HK-2 (cell line): ENCODE measurements around the gene LYL1.

Experiments used
- DNase-seq: peaks from one replicate; pipeline ENCODE4 v3.0.0-alpha.2; 2018; ENCODE audit not compliant: unreplicated experiment

Gene LYL1

DNA sequence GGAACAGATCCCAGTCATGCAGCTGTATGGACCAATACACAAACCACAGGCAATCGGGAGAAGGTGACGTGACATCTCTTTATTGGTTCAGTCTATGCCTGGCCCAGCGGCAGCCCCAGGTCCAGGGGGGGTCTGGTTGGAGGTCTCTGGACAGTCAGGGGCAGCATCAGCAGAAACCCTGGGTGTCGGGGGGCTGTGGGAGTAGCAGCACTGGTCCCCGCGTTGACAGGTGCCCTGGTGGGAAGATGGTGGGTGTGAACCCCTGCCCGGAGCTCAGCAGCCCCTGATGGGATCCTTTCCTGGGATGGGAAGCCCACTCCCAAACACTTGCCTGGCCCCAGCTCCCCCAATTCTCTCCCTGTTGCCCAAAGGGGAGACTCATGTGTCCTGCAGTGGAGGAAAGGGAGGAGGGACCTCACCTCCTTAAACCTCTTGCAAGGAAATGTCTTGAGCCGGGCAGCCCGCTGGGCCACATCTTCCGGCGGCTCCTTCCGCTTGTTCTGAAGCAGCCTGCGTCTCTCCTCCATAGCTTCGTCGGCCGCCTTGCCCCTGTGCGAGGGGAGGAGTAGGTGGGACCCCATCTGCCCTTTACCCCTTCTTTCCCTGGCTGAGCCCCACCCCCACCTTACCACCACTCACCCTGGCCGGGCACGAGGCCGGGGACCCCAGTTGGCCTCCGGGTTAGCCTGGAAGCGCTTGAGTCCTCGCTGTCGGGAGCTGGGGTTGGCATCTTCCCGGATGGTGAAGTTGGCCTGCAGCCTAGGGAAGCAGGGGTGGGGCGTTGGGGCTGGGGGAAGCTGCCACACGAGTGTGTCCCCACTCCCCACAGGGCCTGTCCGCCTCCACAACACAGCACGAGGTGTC, 2.4 kb upstream of the LYL1 start:
- DNase-seq: no peak

DNA sequence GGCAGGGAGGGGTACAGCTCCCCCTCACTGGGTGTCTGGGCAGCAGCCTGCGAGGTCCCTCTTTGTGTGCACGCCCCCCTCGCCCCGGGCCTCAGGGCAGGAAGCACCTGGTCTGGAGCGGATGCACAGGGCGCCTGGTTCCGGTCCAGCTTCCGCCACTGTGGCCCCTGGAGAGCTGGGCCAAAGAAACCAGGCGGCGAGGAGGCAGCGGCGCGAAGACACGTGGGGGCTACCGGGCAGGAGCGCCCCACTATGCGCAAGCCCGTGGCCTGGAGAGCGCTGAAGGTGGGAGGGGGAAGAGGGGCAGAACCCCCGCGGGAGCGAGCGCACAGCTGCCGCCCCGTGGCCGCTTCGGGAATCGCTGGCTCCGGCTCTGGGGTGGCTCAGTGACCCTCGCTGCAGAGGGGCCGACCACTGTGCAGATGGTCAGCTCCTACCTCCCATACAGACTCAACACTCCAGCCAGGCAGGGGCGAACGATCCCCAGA, 1.7 kb upstream of the LYL1 start:
- no peak for DNase-seq

DNA sequence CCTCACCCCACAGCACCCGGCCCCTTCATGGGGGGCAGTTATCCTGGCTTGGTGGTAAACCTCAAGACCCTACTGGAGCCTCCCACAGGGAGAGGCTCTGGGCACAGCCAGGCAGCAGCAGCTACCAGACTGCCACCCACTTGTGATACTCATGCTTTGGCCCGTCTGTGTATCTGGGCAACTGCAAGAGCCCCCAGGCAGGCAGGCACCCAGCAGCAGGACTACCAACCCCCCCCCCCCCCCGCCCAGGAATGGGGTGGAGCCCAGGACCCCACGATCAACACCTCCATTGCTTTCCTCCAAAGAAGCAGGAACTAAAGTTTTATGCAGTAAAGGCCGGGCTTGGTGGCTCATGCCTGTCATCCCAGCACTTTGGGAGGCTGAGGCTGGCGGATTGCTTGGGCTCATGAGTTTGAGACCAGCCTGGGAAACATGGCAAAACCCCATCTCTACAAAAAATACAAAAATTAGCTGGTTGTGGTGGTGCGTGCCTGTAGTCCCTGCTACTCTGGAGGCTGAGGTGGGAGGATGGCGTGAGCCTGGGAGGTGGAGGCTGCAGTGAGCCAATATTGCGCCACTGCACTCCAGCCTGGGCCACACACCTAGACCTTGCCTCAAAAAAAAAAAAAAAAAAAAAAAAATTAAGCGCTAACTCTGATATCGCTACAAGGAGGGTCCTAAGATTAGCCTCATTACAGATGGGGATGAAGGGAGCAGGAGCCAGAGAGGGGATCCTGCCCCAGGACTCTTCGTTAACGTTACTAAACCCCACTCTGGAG, 1.1 kb upstream of the LYL1 start:
- no peak for DNase-seq

DNA sequence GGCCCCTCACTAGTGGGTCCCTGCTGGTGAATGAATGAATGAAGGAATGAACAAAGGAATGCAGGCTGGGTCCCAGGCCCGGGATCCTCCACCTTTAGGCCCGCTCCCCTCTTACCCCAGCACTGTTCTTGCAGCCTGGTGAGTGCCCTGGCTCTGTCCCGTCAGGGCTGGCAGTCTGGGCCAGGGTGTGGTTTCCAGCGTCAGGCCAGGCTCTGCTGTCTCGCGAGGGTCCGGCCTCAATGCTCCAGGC, 317 bp downstream of the LYL1 start:
- no peak for DNase-seq

DNA sequence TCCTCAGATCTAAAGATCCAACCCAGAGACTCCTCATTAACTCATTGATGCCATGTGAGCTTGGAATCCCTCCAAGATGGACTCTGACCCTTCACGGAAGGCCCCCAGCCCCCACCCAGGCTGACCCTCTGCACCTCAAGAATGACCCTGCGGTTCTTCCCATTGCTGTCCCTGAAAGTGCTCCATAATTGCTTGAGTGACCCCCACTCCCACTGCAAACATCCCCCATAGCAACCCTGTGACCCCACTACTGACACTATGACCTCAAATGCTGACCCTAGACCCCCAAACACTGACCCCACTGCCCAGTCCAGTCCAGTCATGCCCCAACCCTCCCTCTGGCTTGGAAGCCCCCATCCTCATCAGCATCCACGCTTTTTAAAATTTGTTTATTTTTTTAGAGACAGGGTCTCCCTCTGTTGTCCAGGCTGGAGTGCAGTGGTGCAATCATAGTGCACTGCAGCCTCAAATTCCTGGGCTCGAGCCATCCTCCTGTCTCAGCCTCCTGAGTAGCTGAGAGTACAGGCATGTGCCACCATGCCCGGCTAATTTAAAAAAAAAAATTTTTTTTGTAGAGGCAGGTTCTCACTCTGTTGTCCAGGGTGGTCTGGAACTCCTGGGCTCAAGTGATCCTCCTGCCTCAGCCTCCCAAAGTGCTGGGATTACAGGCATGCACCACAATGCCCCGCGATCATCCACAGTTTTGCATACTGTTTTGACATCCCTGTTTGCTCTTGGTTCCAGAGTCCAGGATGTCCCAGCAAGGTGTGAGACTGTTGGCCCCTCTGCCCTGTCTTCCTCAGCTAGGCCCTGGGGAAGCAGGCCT, 855 bp downstream of the LYL1 start:
- no peak for DNase-seq

DNA sequence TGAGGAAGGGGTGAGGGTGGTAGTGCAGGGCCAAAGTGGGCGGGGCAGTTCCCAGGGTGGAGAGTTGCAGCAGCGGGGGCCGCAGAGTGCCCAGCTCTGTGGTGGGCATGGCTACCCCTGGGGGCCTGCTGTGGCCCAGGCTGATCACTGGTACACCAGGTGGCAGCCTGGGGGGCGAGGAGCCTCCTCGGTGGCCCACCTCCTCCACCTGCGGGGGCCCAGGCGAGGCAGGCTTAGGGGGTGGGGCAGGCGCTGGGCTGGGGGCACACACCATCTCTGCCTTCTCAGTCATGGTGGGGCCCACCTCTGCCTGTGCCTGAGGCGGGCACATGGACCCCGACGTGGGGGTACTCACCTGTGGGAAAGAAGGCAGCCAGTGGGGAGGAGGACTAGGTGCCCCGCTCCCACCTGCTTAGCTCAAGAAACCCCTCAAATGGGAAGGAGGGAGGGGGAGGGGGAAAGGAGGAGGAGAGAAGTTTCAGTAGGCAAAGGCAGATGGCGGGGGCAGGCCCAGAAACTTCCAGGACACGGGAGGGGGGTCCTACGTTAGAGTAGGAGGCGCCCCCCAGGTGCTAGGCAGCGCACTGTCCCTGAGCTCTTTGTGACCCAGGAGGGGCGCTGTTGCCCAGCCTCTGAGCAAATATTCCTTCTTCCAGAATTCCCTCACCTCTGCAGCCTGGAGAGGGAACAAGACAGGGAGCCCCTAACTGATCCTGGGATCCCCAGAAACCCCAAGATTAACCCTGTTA, 1.6 kb downstream of the LYL1 start:
- DNase-seq: no peak

DNA sequence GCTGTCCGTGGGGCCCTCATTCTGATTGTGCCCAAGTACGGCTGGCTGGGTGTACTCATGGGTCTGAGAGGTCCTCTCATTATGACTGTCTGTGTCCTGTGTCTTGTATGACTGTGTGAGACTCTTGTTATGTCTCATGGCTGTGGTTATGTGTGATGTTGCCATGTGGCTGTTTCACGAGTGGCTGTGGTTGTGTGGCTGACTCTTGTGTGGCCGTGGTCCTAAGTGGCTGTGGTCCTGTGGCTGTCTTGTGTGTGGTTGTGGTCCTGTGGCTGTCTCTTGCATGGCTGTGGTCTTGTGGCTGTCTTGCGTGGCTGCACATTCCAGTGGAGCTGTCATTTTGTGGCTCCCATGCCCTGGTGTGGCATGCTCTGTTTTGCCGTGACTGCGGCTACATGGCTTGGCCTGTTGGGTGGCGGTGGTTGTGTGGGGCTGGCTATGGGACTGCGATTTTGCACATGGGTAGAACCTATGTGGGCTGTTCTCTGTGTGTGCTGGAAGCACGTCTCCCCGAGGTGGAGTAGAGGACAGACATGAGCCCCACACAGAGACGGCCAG, 2.5 kb downstream of the LYL1 start:
- DNase-seq: peak; percentile 31

DNA sequence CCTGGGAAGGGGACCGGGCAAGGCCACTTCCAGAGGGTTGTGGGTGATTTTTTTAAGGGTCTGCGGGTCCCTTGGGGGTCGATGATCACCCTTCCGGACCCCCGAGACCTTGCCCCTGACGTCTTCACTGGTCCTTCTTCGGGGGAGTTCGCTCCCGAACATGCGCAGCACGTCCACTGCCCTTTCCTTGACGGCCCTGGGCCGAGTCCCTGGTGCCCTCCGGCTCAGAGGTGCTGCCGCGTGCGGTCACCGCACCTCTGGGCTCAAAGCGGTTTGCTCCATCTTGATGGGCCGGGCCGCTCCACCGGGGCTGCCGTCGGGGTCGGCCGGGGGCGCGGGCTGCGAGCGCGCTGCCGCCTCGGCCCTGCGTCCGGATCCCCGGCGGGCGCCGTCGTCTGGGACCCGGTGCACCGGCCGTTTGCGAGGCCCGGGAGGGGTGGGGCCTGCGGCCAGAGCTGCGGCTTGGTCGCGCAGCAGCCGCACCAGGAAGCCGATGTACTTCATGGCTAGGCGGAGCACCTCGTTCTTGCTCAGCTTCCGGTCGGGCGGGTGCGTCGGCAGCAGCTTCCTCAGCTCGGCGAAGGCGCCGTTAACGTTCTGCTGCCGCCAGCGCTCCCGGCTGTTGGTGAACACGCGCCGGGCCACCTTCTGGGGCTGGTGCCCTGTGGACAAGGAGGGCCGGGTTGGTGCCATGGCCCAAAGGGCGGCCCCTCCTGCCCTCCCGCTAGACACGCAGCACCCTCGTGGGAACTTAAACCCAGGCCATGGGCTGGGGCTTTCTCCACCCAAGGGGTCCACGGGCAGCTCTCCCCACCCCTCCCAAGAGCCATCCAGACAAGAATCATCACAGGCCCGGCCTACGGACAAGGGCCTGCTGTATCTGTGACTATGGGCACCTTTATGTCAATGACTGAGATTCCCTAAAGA, 3.3 kb downstream of the LYL1 start:
- no peak for DNase-seq

DNA sequence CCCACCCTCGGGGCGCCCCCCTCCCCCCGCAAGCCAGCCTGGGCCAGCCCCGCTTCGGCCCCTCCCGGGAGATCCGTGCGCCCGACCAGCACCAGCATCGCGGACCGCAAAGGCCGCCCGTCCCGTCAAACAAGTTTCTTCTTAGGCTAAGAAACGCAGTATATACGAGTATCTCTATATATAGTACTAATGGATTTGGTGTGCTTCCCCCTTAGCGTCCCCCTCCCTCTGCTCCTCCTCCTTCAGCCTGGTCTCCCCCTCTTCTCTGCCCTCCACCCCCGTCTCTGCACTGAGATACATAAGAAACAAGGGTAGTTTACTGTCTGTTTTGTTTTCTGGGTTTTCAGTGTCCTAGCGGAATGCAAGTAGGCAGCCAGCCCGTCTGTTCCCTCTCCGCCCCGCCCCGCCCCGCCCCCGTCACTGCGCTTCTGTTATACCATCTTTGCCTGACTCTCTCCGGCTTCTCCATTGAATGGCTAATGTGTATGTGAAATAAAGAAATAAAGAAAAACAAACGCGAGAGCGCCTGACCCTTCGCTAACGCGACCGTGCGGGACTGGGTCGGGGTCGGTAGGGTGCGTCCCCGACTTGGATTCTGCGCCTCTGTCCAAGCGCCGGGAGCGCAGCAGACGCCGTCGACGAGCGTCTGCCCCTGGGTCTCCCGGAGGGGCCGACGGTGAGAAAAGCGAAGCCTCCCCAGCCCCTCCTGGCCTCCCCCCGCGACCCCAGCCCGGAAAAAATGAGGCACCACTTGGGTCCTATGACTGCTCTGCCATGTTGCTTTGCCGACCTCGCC, 4.2 kb downstream of the LYL1 start:
- DNase-seq: no peak

DNA sequence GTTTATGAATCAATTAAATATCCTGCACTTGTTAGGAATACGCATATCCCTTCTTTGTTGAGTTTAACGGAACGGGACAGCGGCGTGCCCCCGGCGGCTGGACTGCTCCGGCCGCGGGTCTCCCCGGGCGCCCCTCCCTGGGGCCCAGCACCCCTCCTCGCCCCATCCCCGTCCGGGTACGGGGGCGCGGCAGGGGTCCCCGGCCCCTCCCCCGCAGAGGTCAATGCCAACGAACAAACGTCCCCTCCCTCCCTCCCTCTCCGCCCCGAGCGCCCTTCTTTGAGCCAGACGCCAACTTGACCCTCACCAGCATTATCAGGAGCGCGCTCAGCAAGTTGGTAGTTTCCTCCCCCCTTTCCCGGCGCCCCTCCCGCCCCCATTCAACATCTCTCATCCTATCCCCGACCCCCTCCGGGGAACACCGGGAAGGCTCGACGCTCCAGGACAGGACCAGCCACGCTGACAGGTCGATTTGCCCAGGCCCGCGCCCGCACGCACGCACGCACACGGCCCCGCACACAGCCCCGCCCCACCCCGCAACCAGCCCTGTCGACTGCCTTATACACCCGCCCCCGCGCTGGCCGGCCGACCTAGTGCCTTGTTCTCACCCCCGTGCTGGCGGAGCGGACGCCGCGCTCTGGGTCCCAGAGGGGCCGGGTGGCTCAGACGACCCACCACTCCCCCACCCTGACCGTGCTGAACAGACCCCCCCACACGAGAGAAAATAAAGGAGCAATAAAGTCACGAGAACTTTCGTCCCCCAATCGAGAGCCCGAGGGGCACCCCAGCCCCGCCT, 5.0 kb downstream of the LYL1 start:
- DNase-seq: no peak

DNA sequence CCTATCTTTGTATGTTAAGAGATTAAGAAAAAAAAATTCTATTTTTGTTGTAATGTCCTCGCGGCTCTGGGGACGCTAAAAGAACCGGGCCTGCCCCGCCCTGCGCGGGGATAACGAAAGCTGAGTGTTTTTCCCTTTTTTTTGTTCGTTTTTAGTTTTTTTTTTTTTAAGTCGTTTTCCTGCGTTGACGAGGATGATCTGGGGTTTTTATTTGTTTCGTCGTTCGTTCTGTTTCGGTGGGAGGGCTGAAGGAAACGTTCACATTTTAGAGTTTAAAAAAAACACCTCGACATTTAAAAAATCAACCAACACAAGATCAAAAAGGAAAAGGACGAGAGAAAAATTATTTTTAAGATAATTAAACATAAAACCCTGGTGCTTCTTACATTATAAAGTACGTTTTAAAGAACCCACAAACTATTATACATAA, 5.6 kb downstream of the LYL1 start:
- no peak for DNase-seq

DNA sequence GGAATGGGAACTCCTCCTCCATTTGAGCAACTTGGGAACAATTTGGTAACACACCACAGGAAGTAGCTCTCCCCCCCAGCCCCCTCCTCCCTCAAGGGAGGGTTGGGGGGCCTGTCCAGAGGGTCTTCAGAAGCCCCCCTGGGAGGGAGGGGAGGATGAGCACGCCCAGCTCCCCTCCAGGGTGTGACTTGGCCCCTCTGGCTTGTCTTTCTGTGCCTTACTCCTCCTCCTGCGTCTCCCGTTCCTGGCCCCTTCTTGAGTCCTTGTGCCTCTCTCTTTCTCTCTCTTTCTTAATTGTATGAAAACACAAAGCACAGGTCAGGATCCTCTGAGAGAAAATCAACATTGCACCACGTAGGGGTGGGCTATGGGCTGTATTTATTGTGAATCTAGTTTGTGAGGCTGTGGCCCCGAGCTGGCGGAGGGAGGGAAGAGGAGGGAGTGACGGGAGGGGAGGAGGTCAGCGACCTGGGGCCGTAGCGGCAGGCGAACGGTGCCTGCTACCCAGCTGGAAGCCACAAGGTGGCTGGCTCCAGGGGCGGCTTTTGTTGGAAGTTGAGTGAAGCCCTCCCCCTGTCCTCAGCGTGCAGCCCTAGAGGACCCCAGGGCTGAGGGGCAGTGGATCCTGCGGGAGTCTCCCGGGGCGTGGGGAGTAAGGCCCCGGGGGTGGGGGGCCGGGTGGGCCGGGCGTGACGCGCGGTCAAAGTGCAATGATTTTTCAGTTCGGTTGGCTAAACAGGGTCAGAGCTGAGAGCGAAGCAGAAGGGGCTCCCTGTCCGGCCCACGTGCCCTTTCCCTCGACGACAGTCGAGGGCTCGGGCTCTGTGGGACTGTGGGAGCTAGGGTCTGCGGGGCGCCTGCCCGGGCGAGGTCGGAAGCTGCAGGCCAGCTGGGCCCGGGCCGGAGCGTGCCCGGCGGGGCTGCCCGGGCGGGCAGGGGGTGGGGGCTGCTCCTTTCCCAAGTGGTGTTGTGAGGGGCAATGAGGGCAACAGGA, 6.4 kb downstream of the LYL1 start:
- no peak for DNase-seq

DNA sequence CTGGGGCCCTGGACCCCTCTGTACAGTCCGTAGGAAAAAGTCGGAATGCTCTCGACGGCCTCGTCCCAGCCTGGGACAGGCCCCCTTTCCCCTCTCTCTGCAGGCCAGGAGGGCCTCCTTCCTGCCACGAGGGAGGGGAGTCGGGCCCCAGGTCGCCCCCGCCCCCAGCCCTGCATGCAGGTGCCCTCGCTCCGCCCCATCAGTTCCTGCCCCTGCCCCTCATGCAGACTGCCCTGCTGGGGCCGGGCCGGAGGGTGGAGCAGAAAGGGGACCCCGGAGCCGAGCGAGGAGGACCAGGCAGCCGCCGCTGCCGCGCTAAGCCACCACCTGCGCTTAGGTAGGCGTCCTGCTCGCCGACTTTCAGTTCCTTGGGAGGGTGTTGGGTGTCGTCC, 7.3 kb downstream of the LYL1 start:
- no peak for DNase-seq

DNA sequence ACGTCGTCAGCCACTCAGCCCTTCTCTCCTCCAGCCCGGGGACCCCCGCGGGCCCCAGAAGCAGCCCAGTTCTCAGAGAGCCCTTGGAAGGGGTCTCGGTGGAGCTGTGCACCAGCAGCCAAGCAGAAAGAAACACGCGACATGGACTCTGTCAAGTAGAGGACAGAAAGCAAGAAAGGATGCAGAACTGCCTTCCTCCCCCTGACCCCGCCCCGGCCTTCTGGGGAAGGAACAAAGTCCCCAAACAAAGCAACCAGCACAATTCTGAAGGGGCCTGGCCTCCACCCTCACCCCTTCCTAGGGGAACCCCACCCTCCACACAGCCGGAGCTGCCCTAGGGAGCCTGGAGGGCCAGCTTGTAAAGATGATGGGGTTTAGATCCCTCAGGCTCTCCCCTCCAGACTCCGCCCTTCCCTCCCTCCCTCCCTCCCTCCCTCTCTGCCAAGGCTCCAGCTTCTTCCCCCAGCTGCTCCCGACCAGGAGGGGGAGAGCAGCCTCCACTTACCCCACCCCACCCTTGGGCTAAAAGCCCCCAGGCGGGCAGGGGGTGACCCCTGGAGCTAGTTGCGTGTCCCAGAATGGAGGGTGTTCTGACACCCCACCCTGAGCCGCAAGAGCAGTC, 7.8 kb downstream of the LYL1 start:
- DNase-seq: no peak

DNA sequence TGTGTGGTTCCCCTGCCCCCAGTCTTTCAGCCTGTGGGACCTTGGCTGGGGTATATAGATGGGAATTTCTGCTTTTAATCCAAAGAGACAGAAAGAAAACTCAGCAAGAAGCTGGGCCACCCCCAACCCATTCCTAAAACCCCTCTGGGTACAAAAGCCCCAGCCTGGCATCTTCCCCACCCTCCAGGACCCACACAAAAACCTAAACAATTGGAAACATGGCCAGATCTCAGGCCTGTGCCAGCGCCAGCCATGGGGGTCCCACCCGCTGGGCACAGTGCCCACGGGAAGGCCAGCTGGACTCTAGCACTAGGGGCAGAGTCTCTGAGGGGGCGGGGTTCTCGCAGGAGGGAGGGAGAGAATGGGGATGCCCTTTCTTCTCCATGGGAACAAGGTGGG, 8.6 kb downstream of the LYL1 start:
- DNase-seq: no peak

DNA sequence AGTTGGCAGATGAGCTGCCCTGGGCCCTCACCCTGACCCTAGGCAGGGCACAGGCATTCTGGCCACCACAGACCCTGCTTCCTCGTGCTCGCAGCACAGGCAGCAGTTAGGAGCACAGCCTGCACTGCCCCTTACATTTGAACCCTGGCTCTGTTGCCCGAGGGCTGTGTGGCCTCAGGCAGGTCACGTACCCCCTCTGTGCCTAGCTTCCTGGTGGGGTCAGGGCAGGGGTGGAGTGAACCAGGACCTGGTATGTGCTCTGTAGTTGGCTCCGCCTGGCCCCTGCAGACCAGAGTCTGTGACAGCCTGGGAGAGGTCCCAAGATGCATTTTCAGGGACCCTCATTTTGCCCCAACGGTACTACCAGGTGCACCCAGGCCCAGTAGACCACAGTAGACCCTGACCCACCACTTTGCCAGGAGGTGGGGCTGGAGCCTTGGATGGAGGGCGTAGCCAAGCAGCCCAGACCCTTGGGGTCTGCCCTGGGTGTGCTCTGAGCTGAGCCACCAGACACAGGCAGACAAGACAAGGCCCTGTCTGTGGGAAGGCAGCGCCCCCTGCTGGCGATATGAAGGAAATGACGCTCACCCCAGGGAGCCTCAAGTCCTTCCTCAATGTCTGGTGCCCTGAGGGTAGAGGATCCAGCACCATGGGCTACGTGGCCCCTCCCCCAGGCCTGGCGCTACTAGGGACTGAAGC, 9.1 kb downstream of the LYL1 start:
- DNase-seq: peak; percentile 83
